Middle frontal gyrus (tissue), 1 donor: ENCODE data around the gene FHIT.
"Not testable (repeated sequence)": the region's sequence is repeated elsewhere in the genome, so short reads cannot be mapped to it uniquely, and the experiment has no call there.

Experiments used
- DNase-seq: peaks from one replicate; pipeline ENCODE4 v3.0.0-alpha.2; 2015; ENCODE audit warnings: low spot score; ENCODE audit errors: extremely low spot score

The FHIT gene

DNA sequence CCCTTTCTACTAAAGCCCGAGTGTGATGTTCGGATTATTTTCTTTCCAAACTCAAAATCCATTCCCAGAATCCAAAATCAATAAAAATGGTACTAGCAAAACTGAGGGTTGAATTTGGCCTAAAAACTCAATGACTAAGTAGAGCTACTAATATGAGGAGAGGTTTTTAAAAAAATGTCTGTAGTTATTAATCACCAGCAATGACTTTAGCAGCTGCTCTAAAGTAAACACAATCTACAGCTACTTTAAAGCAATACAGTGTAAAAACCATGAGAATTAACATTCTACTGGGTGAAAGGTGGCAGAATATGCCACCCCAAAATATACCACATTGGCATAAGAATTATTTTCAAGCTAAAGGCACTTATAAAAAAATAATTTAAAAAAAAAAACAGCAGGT, 23.5 kb downstream of the FHIT start:
- DNase-seq: no peak

DNA sequence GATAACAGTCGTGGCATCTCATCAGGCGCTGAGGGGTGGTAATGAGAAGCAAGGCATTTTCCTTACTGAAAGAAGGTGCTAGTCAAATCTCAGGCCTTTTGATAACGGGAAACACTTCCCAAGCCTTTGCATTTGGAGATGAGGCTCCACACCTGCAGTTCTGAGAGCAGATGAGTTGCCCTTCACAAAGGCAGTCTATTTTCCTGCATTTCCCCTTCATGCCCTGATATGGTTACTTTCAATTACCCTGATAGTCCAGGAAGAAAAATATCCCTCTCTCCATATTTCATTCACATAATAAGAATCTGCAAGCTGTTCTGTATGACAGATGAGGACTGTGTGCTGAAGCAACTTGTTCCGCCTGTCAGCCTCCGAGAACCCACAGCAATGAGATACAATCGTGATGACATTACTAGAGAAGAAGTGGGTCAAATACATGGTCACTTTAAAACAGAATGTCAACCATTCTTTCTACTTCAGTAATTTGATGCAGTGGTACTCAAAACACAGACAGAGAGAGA, 25.0 kb downstream of the FHIT start:
- DNase-seq: no peak

DNA sequence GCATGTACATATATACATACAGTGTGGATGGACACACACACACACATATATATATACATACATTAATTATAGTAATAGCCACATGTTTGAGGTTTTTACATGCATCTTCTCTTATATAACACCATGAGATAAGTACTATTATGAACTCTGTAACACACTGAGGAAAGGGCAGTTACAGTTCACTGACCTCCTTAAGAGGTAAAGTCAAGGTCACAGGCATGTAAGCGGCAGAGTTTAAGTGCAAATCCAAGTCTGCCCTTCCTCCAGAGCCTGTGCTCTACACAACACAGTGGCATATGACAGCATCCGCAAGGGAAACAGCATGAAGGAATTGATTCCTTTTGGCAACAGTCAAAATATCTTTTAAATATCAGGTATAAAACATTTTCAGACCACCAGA, 26.4 kb downstream of the FHIT start:
- DNase-seq: no peak

DNA sequence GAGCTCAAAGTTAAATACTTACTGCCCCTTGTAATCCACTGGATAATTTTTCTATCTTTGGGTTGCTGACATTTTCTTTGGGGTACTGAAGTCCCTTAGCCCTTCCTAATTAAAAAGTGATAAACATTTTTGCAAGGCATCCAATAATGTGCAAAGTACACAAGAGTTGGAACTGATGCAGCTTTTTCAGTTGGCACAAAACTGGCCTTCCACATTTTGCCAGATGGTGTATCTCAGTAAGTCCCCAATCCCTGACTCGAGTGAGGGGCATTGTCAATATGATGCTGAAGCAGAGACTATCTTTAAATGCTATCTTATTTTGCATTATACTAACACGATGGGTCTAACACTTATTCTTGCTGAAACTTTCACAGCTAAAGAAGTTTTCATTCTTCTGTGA, 27.8 kb downstream of the FHIT start:
- no peak for DNase-seq

DNA sequence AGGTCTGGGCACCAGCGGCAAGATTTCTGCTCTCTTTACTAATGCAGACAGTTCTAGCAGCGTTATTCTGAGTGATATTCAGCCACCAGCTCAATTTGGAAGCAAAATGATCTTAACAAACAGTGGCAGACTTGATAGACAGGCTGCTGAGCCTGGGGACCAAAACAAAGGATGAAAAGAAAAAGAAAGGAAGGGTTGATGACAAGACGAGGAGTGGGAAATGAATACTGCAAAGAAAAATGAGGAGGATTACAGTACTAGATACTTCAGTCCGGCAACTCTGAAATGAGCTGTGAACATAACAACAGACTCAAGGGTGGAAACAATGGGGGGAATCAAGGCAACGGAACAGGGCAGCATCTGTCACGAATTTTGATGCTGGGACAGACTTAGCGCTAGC, 28.8 kb downstream of the FHIT start:
- DNase-seq: no peak

DNA sequence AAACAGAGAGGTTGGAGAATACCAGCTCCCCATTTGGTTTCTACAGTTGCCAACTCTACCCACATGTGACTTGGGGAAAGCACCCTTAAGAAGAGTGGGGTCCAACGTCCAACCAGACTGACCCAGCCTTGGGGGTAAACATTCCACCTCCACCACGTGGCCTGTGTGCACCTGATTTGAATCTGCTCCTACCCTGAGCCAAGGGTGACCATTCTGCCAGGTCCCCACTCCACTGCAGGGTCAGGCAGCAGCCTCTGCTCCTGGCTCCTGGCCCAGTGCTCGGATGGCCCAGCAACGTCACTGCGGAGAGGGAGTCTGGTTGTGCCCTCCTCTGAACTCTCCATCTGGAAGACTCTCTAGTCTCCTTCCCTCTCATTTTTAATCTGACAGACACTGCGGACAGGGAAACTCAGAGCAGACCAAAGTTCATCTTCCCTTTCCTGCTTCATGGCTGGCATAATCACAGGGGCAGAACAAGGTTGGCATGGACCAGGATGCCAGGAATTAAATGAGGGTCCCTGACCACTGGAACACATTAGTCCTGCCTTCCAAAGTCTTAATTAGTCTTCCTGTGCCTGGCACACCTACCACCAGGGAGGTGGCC, 29.4 kb downstream of the FHIT start:
- DNase-seq: no peak

DNA sequence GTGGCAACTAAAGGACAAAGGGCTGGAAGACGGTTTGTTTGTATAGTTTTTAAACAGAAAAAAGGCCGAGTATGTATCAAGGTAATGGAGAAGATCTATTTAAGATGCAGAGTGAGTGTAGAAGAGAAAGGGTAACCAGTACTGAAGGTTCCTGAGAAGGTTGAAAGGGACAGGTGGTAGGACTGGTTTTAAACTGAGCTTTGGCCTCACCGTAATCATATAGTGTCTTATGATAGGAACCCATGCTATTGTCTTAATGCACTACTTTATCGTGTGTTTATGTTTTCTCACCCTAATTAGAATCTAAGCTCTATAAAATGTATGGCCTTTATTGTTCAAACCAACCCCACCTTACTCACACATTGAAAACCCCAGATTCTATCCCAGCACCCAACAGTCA, 32.7 kb downstream of the FHIT start:
- DNase-seq: no peak

DNA sequence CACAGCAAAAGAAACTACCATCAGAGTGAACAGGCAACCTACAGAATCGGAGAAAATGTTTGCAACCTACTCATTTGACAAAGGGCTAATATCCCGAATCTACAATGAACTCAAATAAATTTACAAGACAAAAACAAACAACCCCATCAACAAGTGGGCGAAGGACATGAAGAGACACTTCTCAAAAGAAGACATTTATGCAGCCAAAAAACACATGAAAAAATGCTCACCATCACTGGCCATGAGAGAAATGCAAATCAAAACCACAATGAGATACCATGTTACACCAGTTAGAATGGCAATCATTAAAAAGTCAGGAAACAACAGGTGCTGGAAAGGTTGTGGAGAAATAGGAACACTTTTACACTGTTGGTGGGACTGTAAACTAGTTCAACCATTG, 35.1 kb downstream of the FHIT start:
- not testable (repeated sequence) for DNase-seq

DNA sequence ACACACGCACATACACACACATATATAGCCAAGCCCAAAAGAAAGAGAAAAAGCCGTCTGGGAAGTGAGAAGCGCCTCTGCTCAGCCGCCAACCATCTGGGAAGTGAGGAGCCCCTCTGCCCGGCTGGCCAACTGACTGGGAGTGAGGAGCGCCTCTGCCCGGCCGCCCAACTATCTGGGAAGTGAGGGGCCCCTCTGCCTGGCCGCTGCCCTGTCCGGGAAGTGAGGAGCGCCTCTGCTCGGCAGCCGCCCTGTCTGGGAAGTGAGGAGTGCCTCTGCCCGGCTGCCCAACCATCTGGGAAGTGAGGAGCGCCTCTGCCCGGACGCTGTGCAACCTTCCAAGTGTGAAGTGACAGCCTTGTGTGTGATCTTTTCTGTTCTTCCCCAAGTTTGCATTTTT, 49.2 kb downstream of the FHIT start:
- no peak for DNase-seq

DNA sequence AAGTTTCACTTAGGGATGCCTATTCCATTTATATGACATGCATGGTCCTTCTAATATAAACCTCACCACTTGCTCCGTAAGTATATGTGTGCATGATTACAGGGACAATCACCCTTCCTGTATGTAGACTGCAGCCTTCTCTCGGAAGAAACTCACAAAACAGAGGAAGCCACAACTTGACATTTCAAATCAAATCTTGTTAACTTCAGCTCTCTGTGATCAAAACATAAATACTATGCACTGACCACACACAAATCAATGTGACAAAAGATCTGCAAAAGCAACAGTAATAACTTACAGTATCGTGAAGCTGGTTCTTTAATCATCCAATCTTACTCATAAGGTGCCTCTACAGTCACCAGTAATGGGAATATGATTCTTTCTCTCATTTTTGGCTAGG, 50.2 kb downstream of the FHIT start:
- no peak for DNase-seq

DNA sequence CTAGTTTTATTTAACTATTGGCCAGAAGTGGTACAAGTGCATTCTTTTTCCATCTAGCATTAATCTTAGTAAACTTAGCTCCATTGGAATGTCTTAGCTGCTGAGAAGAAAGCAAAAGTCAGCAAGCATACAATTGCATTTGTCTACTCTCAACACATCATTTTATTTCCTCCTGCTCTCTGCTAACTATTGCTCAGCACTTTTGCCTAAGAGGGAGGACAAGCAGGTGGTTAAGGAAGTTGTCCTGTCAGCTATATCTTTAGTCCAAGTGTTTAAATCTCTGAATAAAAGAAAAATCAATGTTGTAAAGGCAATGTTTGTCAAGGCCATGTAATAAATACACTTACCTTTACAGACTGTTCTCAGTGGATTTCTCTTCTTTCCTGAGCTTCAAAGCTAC, 51.0 kb downstream of the FHIT start:
- no peak for DNase-seq

DNA sequence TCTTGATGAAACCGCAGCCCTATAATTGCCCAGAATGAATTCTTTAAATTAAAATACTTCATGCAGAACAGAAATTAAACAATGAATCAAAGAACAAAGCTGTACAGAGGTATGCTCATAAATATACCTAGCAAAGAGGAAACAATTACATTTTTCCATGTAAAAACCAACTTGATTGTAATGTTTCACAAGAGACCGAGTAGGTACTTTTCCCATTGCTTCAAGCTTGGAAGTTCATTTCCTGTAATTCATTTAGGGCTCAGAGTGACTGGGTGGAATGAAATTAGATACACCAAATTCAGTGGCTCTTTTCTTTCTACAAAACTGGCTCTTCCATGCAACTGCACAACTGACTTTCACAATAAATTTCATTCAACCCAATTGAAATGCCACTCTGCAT, 51.4 kb downstream of the FHIT start:
- no peak for DNase-seq

DNA sequence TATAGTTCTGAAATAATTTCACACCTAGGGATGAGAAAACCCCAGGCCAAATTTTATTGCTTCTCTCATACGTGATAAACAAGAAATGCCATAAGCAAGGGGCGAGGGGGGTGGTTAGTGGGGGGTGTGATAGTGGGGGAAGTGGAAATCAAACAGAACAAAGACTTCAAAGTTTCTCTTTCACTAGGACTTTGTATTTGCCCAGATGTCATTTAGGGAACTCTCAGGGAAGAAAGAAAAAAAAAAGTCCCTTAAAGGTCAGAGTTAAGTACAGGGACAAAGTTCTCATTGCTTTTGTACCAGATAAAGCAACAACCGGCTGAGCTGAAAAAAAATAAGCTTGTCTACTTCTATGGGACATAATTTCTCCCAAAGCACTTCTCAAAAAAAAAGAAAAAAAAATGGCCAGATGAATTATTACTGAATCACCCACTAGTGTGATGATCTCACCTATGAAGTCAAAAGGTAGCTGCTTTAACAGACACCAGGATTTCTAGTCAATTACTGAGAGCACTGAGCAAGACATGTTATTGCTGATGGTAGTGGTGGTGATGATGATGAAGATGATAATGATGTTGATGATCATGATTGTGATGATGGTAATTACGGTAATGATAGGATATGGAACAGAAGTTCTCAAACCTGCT, 56.2 kb downstream of the FHIT start:
- DNase-seq: no peak

DNA sequence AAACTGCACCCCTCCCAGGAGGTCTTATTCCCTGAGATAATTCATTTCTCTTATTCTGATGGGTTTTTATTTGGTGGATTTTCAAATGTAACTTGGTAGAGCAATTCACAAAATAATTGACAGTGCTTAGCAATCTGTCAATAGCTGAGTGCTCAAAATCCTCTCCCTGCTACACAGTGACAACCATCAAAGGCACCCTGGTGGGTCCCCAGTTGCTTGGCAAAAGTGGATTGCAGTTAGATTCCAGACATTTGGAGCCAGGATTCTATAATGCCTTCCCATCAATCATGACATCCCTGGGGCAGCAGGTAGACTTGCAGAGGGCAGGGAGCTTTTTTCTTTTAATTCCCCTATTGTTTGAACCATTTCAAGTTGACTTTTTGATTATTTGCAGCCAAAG, 59.0 kb downstream of the FHIT start:
- DNase-seq: no peak

DNA sequence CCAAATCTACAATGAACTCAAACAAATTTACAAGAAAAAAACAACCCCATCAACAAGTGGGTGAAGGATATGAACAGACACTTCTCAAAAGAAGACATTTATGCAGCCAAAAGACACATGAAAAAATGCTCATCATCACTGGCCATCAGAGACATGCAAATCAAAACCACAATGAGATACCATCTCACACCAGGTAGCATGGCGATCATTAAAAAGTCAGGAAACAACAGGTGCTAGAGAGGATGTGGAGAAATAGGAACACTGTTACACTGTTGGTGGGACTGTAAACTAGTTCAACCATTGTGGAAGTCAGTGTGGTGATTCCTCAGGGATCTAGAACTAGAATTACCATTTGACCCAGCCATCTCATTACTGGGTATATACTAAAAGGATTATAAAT, 61.0 kb downstream of the FHIT start:
- DNase-seq: not testable (repeated sequence)

DNA sequence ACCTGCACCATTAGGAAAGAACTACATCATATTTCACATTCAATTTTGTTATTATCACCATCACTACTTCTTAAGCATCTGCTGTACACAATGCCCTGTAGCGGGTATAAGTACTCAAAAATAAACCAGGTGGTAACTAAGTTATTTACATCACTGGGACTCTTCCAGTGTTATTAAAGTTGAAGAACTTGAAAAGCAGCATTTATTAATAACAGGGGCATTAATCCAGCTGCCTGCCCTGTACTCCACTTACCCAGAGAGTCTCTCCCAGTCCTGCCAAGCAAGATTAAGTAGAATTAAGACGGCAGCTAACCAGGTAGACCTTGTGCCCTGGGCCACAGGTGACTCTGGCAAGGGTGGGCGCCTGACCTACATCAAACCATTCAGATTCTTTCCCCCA, 65.2 kb downstream of the FHIT start:
- no peak for DNase-seq

DNA sequence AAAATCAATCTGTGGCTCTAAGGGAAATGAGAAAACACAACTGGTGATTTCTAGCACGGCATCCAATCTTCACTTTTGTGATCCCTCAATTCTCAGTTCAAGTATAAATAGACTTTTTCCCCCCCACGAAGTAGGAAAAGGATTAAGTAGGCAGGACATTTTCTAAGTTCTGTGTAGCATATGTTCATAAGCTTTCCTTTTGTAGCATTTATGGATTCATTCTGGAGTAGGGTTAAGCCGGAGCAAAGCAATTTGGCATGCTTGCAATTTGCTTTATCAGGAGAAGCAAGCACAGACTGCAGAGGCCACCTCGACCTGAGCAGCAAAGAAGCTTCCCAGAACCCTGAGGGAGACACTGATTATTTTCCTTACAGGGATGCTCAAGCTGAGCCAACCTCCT, 66.3 kb downstream of the FHIT start:
- DNase-seq: no peak

DNA sequence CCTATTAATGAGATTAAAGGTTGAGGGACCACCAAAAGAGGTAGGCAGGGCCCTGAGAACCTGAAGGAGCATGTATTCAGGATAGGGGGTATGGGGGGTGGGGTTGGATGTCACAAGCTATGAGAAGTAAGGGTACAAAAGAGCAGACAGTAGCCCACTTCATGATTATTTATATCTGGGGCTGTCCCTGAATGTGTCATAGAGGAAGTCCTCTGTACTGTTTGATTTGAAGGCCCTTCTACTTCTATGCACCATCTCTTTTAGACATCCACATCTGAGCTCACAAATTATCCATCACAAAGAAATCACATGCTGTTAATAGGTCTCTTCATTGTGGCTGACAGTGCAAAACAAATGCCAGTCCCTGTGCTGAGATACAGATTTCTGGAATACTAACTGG, 68.6 kb downstream of the FHIT start:
- no peak for DNase-seq

DNA sequence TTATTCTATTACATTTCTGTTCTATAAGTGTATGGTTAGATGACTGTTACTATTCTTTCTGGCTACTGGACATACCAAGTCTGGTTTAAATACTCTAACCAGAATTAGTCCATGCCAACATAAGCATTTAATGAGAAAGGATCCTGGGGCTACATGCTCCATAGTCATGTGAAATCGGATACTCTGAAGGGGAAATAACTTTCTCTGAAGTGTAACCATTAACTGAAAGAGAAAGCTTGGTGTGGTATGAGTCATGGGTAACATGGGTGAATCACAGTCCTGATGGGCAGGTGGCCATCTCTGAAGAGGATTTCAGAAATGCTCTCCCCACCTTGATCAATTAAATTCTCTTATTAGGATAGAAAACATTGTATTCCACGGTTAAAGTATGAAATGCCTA, 69.4 kb downstream of the FHIT start:
- DNase-seq: no peak

DNA sequence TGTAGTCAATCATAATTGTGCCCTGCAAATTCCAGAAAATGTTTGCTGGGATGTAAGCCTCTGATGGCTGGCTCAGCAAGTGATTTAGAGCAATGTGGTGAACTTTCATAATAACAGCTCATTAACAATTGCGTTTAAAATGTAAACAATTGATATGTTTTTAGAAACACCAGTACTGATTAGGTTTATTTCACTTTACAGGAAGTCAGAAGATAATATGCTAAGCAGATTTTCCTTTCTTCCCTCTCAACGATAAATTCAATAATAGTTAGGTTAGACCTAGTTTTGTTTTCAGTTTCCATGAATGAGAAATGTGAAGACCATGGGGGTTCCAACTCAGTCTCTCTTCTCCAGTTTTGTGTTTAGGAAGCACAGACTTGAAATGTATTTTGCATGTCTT, 71.0 kb downstream of the FHIT start:
- DNase-seq: no peak

DNA sequence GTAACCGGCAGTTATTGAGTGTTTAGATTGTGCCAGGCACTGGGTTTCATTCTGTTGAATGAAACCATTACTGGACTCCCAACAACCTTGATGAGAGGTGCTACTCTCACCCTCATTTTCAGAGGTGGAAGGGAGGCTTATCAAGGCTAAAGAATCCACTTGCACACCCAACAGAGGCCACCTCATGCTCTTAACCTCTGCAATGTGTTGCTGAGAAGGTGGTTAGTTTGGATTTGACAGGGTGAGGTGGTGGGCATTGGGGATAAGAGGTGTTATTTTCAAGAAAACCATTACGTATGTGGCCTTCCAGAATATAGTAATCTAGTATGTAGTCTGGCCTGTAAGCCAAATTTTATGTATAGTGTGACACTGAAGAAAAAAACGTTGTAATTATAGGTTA, 73.1 kb downstream of the FHIT start:
- DNase-seq: no peak

DNA sequence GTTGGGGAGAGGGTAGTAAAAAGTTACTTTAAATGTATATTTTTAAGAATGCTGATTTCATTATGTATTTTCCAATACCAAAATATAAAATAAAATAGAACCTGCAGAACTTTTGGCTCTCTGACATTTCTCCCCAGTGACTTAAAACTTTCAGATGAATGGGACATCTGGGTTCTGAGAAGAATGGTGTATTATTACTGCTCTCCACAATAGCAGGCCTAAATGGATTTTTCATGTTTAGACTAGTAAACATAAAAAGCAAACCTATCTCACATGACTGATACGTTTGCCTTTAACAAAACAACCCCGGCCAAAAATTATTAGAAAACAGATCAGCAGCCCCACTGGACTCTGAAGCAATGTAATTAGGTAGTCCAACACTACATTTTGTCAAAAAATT, 73.8 kb downstream of the FHIT start:
- no peak for DNase-seq

DNA sequence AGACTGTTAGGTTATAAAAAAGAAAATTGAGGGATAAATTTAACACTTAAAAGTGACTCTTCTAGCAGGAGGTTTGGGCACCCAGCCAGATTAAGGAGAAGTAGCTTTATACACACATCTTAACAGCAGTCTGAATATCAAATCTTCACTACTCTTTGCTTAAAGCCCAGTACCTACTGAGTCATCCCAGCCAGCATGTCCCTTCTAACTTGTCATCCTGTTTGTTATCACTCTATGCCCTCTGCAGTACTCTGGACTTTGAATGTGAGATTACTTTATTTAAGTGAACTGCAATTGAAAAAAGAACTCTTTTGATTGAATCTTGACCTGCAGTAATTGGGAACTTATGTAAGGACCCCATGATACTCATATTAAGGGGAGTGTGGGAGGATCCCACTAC, 77.6 kb downstream of the FHIT start:
- DNase-seq: no peak

DNA sequence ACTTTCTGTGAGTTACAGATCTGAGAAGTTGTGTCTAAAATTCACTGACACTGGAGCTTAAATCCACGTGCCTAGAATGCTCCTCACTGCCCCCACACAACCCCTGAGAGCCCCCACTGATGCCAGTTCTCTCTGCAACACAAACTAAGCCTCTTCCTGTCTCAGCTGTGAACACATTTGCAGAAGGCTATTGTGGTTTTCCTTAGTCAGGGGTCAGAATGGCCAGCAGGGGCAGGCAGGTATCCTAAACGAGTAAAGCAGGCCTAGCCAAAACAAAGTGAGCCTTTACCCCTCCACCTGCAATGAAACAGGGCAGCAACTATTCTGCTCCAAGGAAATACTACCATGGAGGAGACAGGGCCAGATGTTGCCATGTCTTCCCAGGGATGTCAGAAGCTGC, 78.6 kb downstream of the FHIT start:
- no peak for DNase-seq
